KOPT-K1 (cell line): ENCODE measurements around the gene GNPNAT1.
"Not testable (repeated sequence)": the region's sequence is repeated elsewhere in the genome, so short reads cannot be mapped to it uniquely, and the experiment has no call there.

ENCODE experiments used
- H3K27ac ChIP-seq: fragments of 200-600 bp; sonication (generic); 2 replicates; pipeline ENCODE4 v1.5.1; 2016; ENCODE audit warnings: antibody characterized with exemption, mild to moderate bottlenecking, low read depth, low read length; ENCODE audit not compliant: poor library complexity, severe bottlenecking
- H3K36me3 ChIP-seq: fragments of 200-600 bp; sonication (generic); 2 replicates; pipeline ENCODE4 v1.5.1; 2017; ENCODE audit warnings: antibody characterized with exemption, mild to moderate bottlenecking, low read length, moderate library complexity; ENCODE audit not compliant: insufficient read depth
- H3K9me3 ChIP-seq: fragments of 200-600 bp; sonication (generic); 2 replicates; pipeline ENCODE4 v1.5.1; 2017; ENCODE audit warnings: antibody characterized with exemption, low read length, mild to moderate bottlenecking; ENCODE audit not compliant: insufficient read depth, poor library complexity, severe bottlenecking

GNPNAT1 gene

GRCh38 chr14:52767058-52767833 lies 24.2 kb downstream of the GNPNAT1 start:
- H3K27ac ChIP-seq = no peak overlapping the region
- H3K36me3 ChIP-seq = peaks cover 73% of the 10 kb centered on the region
- H3K9me3 ChIP-seq = no peaks in the 10 kb centered on the region

GRCh38 chr14:52762923-52763322 lies 28.5 kb downstream of the GNPNAT1 start:
- H3K27ac ChIP-seq, H3K9me3 ChIP-seq: not testable (repeated sequence)
- H3K36me3 ChIP-seq = peaks cover 57% of the 10 kb centered on the region

- Histone ChIP-seq H3K36me3 (peaks cover 41% of the 10 kb centered on the region), H3K27ac (no peak overlapping the region), H3K9me3 (no peaks in the 10 kb centered on the region)
Observed at GRCh38 chr14:52759145-52759544, 32.3 kb downstream of the GNPNAT1 start.

GRCh38 chr14:52755607-52756316 lies 35.6 kb downstream of the GNPNAT1 start:
- H3K27ac ChIP-seq = no peak overlapping the region
- peaks cover 42% of the 10 kb centered on the region for H3K36me3 ChIP-seq
- no peaks in the 10 kb centered on the region for H3K9me3 ChIP-seq

- Histone ChIP-seq H3K36me3 (peaks cover 62% of the 10 kb centered on the region), H3K9me3 (no peaks in the 10 kb centered on the region), H3K27ac (no peak overlapping the region)
Observed at GRCh38 chr14:52748647-52749292, 42.6 kb downstream of the GNPNAT1 start.

- no peaks in the 10 kb centered on the region for H3K9me3 ChIP-seq
- peak overlapping the region; percentile 79 for H3K27ac ChIP-seq
- peaks cover 19% of the 10 kb centered on the region for H3K36me3 ChIP-seq
Observed at GRCh38 chr14:52741865-52742264, 49.5 kb downstream of the GNPNAT1 start.

- Histone ChIP-seq H3K9me3 (no peaks in the 10 kb centered on the region), H3K36me3 (peaks cover 12% of the 10 kb centered on the region), H3K27ac (no peak overlapping the region)
Observed at GRCh38 chr14:52740751-52741150, 50.7 kb downstream of the GNPNAT1 start.

- H3K36me3 ChIP-seq = peaks cover 13% of the 10 kb centered on the region
- H3K27ac ChIP-seq = no peak overlapping the region
- H3K9me3 ChIP-seq = no peaks in the 10 kb centered on the region
Observed at GRCh38 chr14:52738409-52738808, 53.0 kb downstream of the GNPNAT1 start.

GRCh38 chr14:52735921-52736489 lies 55.4 kb downstream of the GNPNAT1 start:
- no peak overlapping the region for H3K27ac ChIP-seq
- peaks cover 17% of the 10 kb centered on the region for H3K36me3 ChIP-seq
- no peaks in the 10 kb centered on the region for H3K9me3 ChIP-seq

- Histone ChIP-seq H3K27ac (no peak overlapping the region), H3K36me3 (peaks cover 20% of the 10 kb centered on the region; the same call in 1 of the 2 replicates), H3K9me3 (no peaks in the 10 kb centered on the region)
Observed at GRCh38 chr14:52733824-52734223, 57.6 kb downstream of the GNPNAT1 start.

GRCh38 chr14:52730709-52731111 lies 60.7 kb downstream of the GNPNAT1 start:
- H3K27ac ChIP-seq = peak overlapping the region; percentile 76
- H3K9me3 ChIP-seq = no peaks in the 10 kb centered on the region
- H3K36me3 ChIP-seq = peaks cover 47% of the 10 kb centered on the region

GRCh38 chr14:52729925-52730708 lies 61.3 kb downstream of the GNPNAT1 start, which contains the start of gene STYX:
STYX (plus strand) TSS chr14:52730166; CDS start chr14:52730475, 309 bp downstream.
- Histone ChIP-seq H3K27ac (peak within 1 kb of the TSS; percentile 76), H3K36me3 (peaks cover 51% of the 10 kb centered on the region), H3K9me3 (no peaks in the 10 kb centered on the region)

- Histone ChIP-seq H3K36me3 (peaks cover 56% of the 10 kb centered on the region), H3K9me3 (no peaks in the 10 kb centered on the region), H3K27ac (peak overlapping the region; percentile 76)
Observed at GRCh38 chr14:52729585-52729924, 61.9 kb downstream of the GNPNAT1 start.

- not testable (repeated sequence) for H3K27ac ChIP-seq, H3K9me3 ChIP-seq
- H3K36me3 ChIP-seq = peaks cover 61% of the 10 kb centered on the region
Observed at GRCh38 chr14:52729035-52729434, 62.4 kb downstream of the GNPNAT1 start.
